WTC11 (cell line): ENCODE measurements around the gene WWOX.

Experiments
- NFYB ChIP-seq: sonication (generic); formaldehyde crosslinking; conservative IDR thresholded peaks from 2 replicates; pipeline ENCODE4 v1.8.0; 2022; ENCODE audit warnings: low read depth, missing genetic modification reagents
- NR2C2 ChIP-seq: sonication (generic); formaldehyde crosslinking; IDR thresholded peaks from 2 replicates; pipeline ENCODE4 v1.8.0; 2022; ENCODE audit warnings: mild to moderate bottlenecking, missing genetic modification reagents
- TF ChIP-seq, protein P1 (sequence below): sonication (generic); formaldehyde crosslinking; IDR thresholded peaks from 2 replicates; pipeline ENCODE4 v1.8.0; 2022; ENCODE audit warnings: mild to moderate bottlenecking, missing genetic modification reagents
- TF ChIP-seq, protein P2 (sequence below): fragments of 200-600 bp; IDR thresholded peaks from 2 replicates; pipeline ENCODE4 v1.8.0; 2022; ENCODE audit warnings: antibody characterized with exemption

DNA sequence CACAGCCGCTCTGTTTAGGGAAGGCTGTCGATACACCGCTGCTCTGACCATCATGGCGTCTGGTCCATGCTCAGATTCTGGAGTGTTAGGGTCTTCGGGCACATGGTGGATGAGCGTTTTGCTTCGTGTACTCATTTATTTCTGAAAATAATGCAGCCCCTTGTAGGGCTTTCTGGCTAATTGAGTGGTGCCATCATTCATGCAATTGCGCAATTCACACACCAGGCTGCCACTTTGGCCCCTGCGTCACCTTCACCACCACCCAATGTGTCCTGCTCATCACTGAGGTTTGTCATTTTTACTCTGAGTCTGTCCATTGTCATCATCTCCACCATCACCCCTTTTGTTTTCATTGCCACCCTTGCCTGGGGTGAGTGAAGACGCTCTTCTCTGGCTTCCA is 557.4 kb downstream of the WWOX start:
- TF ChIP-seq, protein P1, sequence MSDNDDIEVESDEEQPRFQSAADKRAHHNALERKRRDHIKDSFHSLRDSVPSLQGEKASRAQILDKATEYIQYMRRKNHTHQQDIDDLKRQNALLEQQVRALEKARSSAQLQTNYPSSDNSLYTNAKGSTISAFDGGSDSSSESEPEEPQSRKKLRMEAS (CRISPR knock-in tag) = no peak
- no peak for TF ChIP-seq NR2C2 (CRISPR knock-in tag)
- TF ChIP-seq, protein P2, sequence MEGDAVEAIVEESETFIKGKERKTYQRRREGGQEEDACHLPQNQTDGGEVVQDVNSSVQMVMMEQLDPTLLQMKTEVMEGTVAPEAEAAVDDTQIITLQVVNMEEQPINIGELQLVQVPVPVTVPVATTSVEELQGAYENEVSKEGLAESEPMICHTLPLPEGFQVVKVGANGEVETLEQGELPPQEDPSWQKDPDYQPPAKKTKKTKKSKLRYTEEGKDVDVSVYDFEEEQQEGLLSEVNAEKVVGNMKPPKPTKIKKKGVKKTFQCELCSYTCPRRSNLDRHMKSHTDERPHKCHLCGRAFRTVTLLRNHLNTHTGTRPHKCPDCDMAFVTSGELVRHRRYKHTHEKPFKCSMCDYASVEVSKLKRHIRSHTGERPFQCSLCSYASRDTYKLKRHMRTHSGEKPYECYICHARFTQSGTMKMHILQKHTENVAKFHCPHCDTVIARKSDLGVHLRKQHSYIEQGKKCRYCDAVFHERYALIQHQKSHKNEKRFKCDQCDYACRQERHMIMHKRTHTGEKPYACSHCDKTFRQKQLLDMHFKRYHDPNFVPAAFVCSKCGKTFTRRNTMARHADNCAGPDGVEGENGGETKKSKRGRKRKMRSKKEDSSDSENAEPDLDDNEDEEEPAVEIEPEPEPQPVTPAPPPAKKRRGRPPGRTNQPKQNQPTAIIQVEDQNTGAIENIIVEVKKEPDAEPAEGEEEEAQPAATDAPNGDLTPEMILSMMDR = no peak
- TF ChIP-seq NFYB (CRISPR knock-in tag) = no peak
